Activated B cell treated with CpG ODN at 0.5 μM for 24 hours (primary cell): ENCODE results near the gene MED13L. TPM values are rescaled to one million over a fixed set of nuclear protein-coding genes. Genes with fewer than 3 reads are reported as not detected.
"Not testable (repeated sequence)": the region's sequence is repeated elsewhere in the genome, so short reads cannot be mapped to it uniquely, and the experiment has no call there.

ENCODE experiments used
- ATAC-seq: fragments of 200-7000 bp; cut with Tn5 transposase; one replicate; pipeline ENCODE4 v1.10.0; 2021; ENCODE audit warnings: low read depth, mild to moderate bottlenecking, moderate library complexity
- CTCF ChIA-PET: fragments of 350-600 bp; sonication (Branson Sonifier 250); formaldehyde crosslinking; loops from one replicate; lab custom pipeline; 2021; ENCODE audit warnings: antibody characterized with exemption; lab: Charles Lee
- POLR2A ChIA-PET: fragments of 350-600 bp; sonication (Branson Sonifier 250); formaldehyde crosslinking; loops from one replicate; lab custom pipeline; 2021; ENCODE audit warnings: antibody characterized with exemption; lab: Charles Lee
- DNase-seq: peaks from one replicate; pipeline ENCODE4 v3.0.0; 2022
- H3K27ac Mint-ChIP-seq: one replicate; pipeline ENCODE4 v1.8.0; 2020; ENCODE audit warnings: mixed read lengths
- H3K27me3 Mint-ChIP-seq: one replicate; pipeline ENCODE4 v1.8.0; 2021; ENCODE audit warnings: mixed read lengths
- H3K36me3 Mint-ChIP-seq: one replicate; pipeline ENCODE4 v1.8.0; 2021; ENCODE audit warnings: low read depth, mixed read lengths
- H3K4me1 Mint-ChIP-seq: one replicate; pipeline ENCODE4 v1.8.0; 2021; ENCODE audit warnings: mixed read lengths
- H3K4me3 Mint-ChIP-seq: one replicate; pipeline ENCODE4 v1.8.0; 2020; ENCODE audit warnings: mild to moderate bottlenecking, mixed read lengths
- H3K9me3 Mint-ChIP-seq: one replicate; pipeline ENCODE4 v1.8.0; 2020; ENCODE audit warnings: mixed read lengths
- CTCF ChIP-seq: fragments of 200-600 bp; IDR thresholded peaks from one replicate; pipeline ENCODE4 v1.8.0; 2022; ENCODE audit warnings: antibody characterized with exemption, mild to moderate bottlenecking
- intact Hi-C: fragments of 100-400 bp; cut with micrococcal nuclease; formaldehyde crosslinking; loops from one replicate; pipeline ENCODE4 v1.15.1; 2024
- total RNA-seq: library from RNA; stranded (reverse); gene quantifications from 2 replicates; pipeline ENCODE4 v1.2.3, GENCODE V29; 2022

MED13L gene
- total RNA-seq, 1 donor from 2014 or later = 183 TPM

GRCh38 chr12:115980339-115980738, 297.2 kb downstream of the MED13L start:
- intact Hi-C loops = no loop called here
- Mint-ChIP-seq H3K4me1 (no peaks in the 10 kb centered on the region), H3K27me3 (no peaks in the 10 kb centered on the region), H3K27ac (no peak overlapping the region), H3K9me3 (no peaks in the 10 kb centered on the region), H3K4me3 (no peak overlapping the region), H3K36me3 (peaks cover 70% of the 10 kb centered on the region)
- TF ChIP-seq CTCF = no peak
- ChIA-PET CTCF (no interaction called here), POLR2A (no interaction called here)
- no peak for ATAC-seq
- no peak for DNase-seq

GRCh38 chr12:115979851-115980250, 297.6 kb downstream of the MED13L start:
- Mint-ChIP-seq H3K27me3 (no peaks in the 10 kb centered on the region), H3K4me1 (no peaks in the 10 kb centered on the region), H3K36me3 (peaks cover 75% of the 10 kb centered on the region), H3K4me3 (no peak overlapping the region), H3K27ac (no peak overlapping the region), H3K9me3 (no peaks in the 10 kb centered on the region)
- TF ChIP-seq CTCF = no peak
- no peak for DNase-seq
- ChIA-PET POLR2A (no interaction called here), CTCF (no interaction called here)
- intact Hi-C loops = no loop called here
- ATAC-seq = no peak

GRCh38 chr12:115979351-115979750, 298.1 kb downstream of the MED13L start:
- ChIA-PET POLR2A (no interaction called here), CTCF (interaction anchor here (0.9 kb wide), 1 partner anchor 730 kb away, joined by 4 read pairs; no protein-coding TSS in a partner anchor)
- Mint-ChIP-seq H3K27me3 (no peaks in the 10 kb centered on the region), H3K9me3 (no peaks in the 10 kb centered on the region), H3K4me1 (no peaks in the 10 kb centered on the region), H3K27ac (no peak overlapping the region), H3K36me3 (peaks cover 76% of the 10 kb centered on the region), H3K4me3 (no peak overlapping the region)
- TF ChIP-seq CTCF = no peak
- DNase-seq (no peak), ATAC-seq (no peak)
- intact Hi-C loops = no loop called here

GRCh38 chr12:115976829-115977228, 300.7 kb downstream of the MED13L start:
- H3K9me3 Mint-ChIP-seq, intact Hi-C loops, DNase-seq, POLR2A ChIA-PET, H3K4me1 Mint-ChIP-seq, CTCF ChIA-PET, H3K27ac Mint-ChIP-seq, ATAC-seq, H3K4me3 Mint-ChIP-seq, H3K27me3 Mint-ChIP-seq: not testable (repeated sequence)
- H3K36me3 Mint-ChIP-seq = peaks cover 75% of the 10 kb centered on the region

- peaks cover 76% of the 10 kb centered on the region for H3K36me3 Mint-ChIP-seq
- POLR2A ChIA-PET = interaction anchor here (0.5 kb wide), 1 partner anchor 589 kb away, joined by 3 read pairs; no protein-coding TSS in a partner anchor
- TF ChIP-seq CTCF = no peak
- H3K4me1 Mint-ChIP-seq = no peaks in the 10 kb centered on the region
- no peaks in the 10 kb centered on the region for H3K9me3 Mint-ChIP-seq
- intact Hi-C loops = no loop called here
- no peaks in the 10 kb centered on the region for H3K27me3 Mint-ChIP-seq
- no peak overlapping the region for H3K27ac Mint-ChIP-seq
- no peak overlapping the region for H3K4me3 Mint-ChIP-seq
- DNase-seq (no peak), ATAC-seq (no peak)
- CTCF ChIA-PET = interaction anchor here (0.9 kb wide), 1 partner anchor 734 kb away, joined by 3 read pairs; no protein-coding TSS in a partner anchor
These were observed 302.1 kb downstream of the MED13L start for GRCh38 chr12:115975411-115975810.
